Measurements from ENCODE around the gene CSNK1A1.
A peak's percentile ranks its signal among the peaks of the same experiment; 100 is the strongest.
"Not testable (repeated sequence)": the region's sequence is repeated elsewhere in the genome, so short reads cannot be mapped to it uniquely, and the experiment has no call there.

The CSNK1A1 gene

GRCh38 chr5:149526845-149527590, 24.2 kb downstream of the CSNK1A1 start:
- Mint-ChIP-seq H3K36me3 (peaks cover 89% of the 10 kb centered on the region), H3K9me3 (no peaks in the 10 kb centered on the region), H3K4me1 (peaks cover 74% of the 10 kb centered on the region), H3K4me3 (peak overlapping the region; percentile 8), H3K27ac (peak overlapping the region; percentile 23)
- ATAC-seq (no peak), DNase-seq (ENCODE audit: low spot score in 2 of 2) (no peak)

GRCh38 chr5:149521739-149522685, 29.2 kb downstream of the CSNK1A1 start:
- peaks cover 93% of the 10 kb centered on the region for H3K36me3 Mint-ChIP-seq
- H3K27ac Mint-ChIP-seq, result no peak overlapping the region
- H3K9me3 Mint-ChIP-seq, result no peaks in the 10 kb centered on the region
- ATAC-seq (no peak), DNase-seq (ENCODE audit: low spot score in 2 of 2) (no peak)
- no peak overlapping the region for H3K4me3 Mint-ChIP-seq
- peaks cover 82% of the 10 kb centered on the region for H3K4me1 Mint-ChIP-seq

GRCh38 chr5:149519601-149520000, 31.6 kb downstream of the CSNK1A1 start:
- ATAC-seq (no peak), DNase-seq (ENCODE audit: low spot score in 2 of 2) (no peak)
- peak overlapping the region; percentile 4 for H3K27ac Mint-ChIP-seq
- H3K36me3 Mint-ChIP-seq, result peaks cover 99% of the 10 kb centered on the region
- no peaks in the 10 kb centered on the region for H3K9me3 Mint-ChIP-seq
- H3K4me1 Mint-ChIP-seq, result peaks cover 81% of the 10 kb centered on the region
- no peak overlapping the region for H3K4me3 Mint-ChIP-seq

- Mint-ChIP-seq H3K4me3 (no peak overlapping the region), H3K9me3 (no peaks in the 10 kb centered on the region), H3K4me1 (peaks cover 72% of the 10 kb centered on the region), H3K27ac (no peak overlapping the region), H3K36me3 (peaks cover 99% of the 10 kb centered on the region)
- ATAC-seq, result no peak
- DNase-seq (ENCODE audit: low spot score in 2 of 2), result no peak
These were observed 32.6 kb downstream of the CSNK1A1 start for GRCh38 chr5:149518620-149519019.

- no peak for DNase-seq (ENCODE audit: low spot score in 2 of 2)
- Mint-ChIP-seq H3K4me1 (peaks cover 66% of the 10 kb centered on the region), H3K36me3 (peaks cover 99% of the 10 kb centered on the region)
These were observed 33.6 kb downstream of the CSNK1A1 start for GRCh38 chr5:149517461-149518122.

GRCh38 chr5:149514512-149514911, 36.7 kb downstream of the CSNK1A1 start:
- ATAC-seq, result no peak
- Mint-ChIP-seq H3K9me3 (no peaks in the 10 kb centered on the region), H3K27ac (peak overlapping the region; percentile 83), H3K4me1 (peaks cover 40% of the 10 kb centered on the region), H3K36me3 (peaks cover 98% of the 10 kb centered on the region), H3K4me3 (no peak overlapping the region)
- no peak for DNase-seq (ENCODE audit: low spot score in 2 of 2)

More at GRCh38 chr5:149517461-149518122, 33.6 kb downstream of the CSNK1A1 start:
- no peak for ATAC-seq
- H3K9me3 Mint-ChIP-seq, result no peaks in the 10 kb centered on the region
- no peak overlapping the region for H3K27ac Mint-ChIP-seq
- H3K4me3 Mint-ChIP-seq, result no peak overlapping the region

GRCh38 chr5:149513372-149513947, 37.8 kb downstream of the CSNK1A1 start:
- not testable (repeated sequence) for H3K27ac Mint-ChIP-seq, ATAC-seq

GRCh38 chr5:149510136-149510535, 41.1 kb downstream of the CSNK1A1 start:
- no peaks in the 10 kb centered on the region for H3K9me3 Mint-ChIP-seq
- H3K27ac Mint-ChIP-seq, result no peak overlapping the region
- ATAC-seq, result no peak
- no peak overlapping the region for H3K4me3 Mint-ChIP-seq
- peaks cover 99% of the 10 kb centered on the region for H3K36me3 Mint-ChIP-seq
- H3K4me1 Mint-ChIP-seq, result peaks cover 2% of the 10 kb centered on the region
- no peak for DNase-seq (ENCODE audit: low spot score in 2 of 2)

More at GRCh38 chr5:149513372-149513947, 37.8 kb downstream of the CSNK1A1 start:
- Mint-ChIP-seq H3K4me1 (peaks cover 30% of the 10 kb centered on the region), H3K36me3 (peaks cover 98% of the 10 kb centered on the region)
- H3K9me3 Mint-ChIP-seq; H3K4me3 Mint-ChIP-seq; DNase-seq (ENCODE audit: low spot score in 2 of 2): not testable (repeated sequence)

GRCh38 chr5:149504677-149505076, 46.6 kb downstream of the CSNK1A1 start:
- Mint-ChIP-seq H3K4me3 (no peak overlapping the region), H3K4me1 (no peaks in the 10 kb centered on the region), H3K27ac (no peak overlapping the region), H3K9me3 (no peaks in the 10 kb centered on the region), H3K36me3 (peaks cover 100% of the 10 kb centered on the region)
- ATAC-seq (no peak), DNase-seq (ENCODE audit: low spot score in 2 of 2) (no peak)

GRCh38 chr5:149503006-149503405, 48.2 kb downstream of the CSNK1A1 start:
- no peak overlapping the region for H3K4me3 Mint-ChIP-seq
- ATAC-seq (no peak), DNase-seq (ENCODE audit: low spot score in 2 of 2) (no peak)
- no peaks in the 10 kb centered on the region for H3K4me1 Mint-ChIP-seq
- peaks cover 100% of the 10 kb centered on the region for H3K36me3 Mint-ChIP-seq
- H3K9me3 Mint-ChIP-seq, result no peaks in the 10 kb centered on the region
- H3K27ac Mint-ChIP-seq, result peak overlapping the region; percentile 26

GRCh38 chr5:149500922-149501582, 50.2 kb downstream of the CSNK1A1 start:
- Mint-ChIP-seq H3K36me3 (peaks cover 100% of the 10 kb centered on the region), H3K4me3 (no peak overlapping the region), H3K4me1 (no peaks in the 10 kb centered on the region), H3K27ac (no peak overlapping the region), H3K9me3 (no peaks in the 10 kb centered on the region)
- DNase-seq (ENCODE audit: low spot score in 2 of 2), result no peak
- ATAC-seq, result no peak

GRCh38 chr5:149498724-149499336, 52.4 kb downstream of the CSNK1A1 start:
- H3K36me3 Mint-ChIP-seq, result peaks cover 100% of the 10 kb centered on the region
- H3K4me3 Mint-ChIP-seq, result no peak overlapping the region
- H3K27ac Mint-ChIP-seq, result no peak overlapping the region
- no peaks in the 10 kb centered on the region for H3K4me1 Mint-ChIP-seq
- ATAC-seq, result no peak
- no peak for DNase-seq (ENCODE audit: low spot score in 2 of 2)
- no peaks in the 10 kb centered on the region for H3K9me3 Mint-ChIP-seq

- Mint-ChIP-seq H3K27ac (peak overlapping the region; percentile 20), H3K9me3 (no peaks in the 10 kb centered on the region), H3K36me3 (peaks cover 95% of the 10 kb centered on the region), H3K4me1 (no peaks in the 10 kb centered on the region), H3K4me3 (no peak overlapping the region)
- no peak for DNase-seq (ENCODE audit: low spot score in 2 of 2)
- no peak for ATAC-seq
These were observed 53.9 kb downstream of the CSNK1A1 start for GRCh38 chr5:149497357-149497756.

- H3K9me3 Mint-ChIP-seq, result no peaks in the 10 kb centered on the region
- peaks cover 90% of the 10 kb centered on the region for H3K36me3 Mint-ChIP-seq
- ATAC-seq, result no peak
These were observed 54.3 kb downstream of the CSNK1A1 start for GRCh38 chr5:149496917-149497316.

More at GRCh38 chr5:149496917-149497316, 54.3 kb downstream of the CSNK1A1 start:
- DNase-seq (ENCODE audit: low spot score in 2 of 2), result no peak
- H3K4me3 Mint-ChIP-seq, result no peak overlapping the region
- H3K4me1 Mint-ChIP-seq, result no peaks in the 10 kb centered on the region
- peak overlapping the region; percentile 37 for H3K27ac Mint-ChIP-seq

Data from stimulated activated effector memory CD8-positive, alpha-beta T cell treated with anti-CD3 and anti-CD28 coated beads, Interleukin-12 subunit alpha, Interleukin-12 subunit beta, amount 100 ng/mL, for 72 hours (primary cell).